AG10803 (cell line): ENCODE results near the gene EMILIN2.

ENCODE experiments used
- DNase-seq: peaks from one replicate; pipeline ENCODE4 v3.0.0; 2010; ENCODE audit warnings: low read depth
- H3K4me3 ChIP-seq: 2 replicates; pipeline ENCODE4 v1.5.1; 2011; ENCODE audit warnings: mild to moderate bottlenecking, low read length, control low read depth
- CTCF ChIP-seq: conservative IDR thresholded peaks from 2 replicates; pipeline ENCODE4 v1.5.1; 2011; ENCODE audit warnings: mild to moderate bottlenecking, low read length, control low read depth, inconsistent platforms

EMILIN2 gene

GRCh38 chr18:2908946-2909335 is 62.1 kb downstream of the EMILIN2 start:
- H3K4me3 ChIP-seq = no peak overlapping the region
- DNase-seq = no peak
- TF ChIP-seq CTCF = no peak

GRCh38 chr18:2909431-2910140 is 62.8 kb downstream of the EMILIN2 start:
- TF ChIP-seq CTCF = no peak
- no peak overlapping the region for H3K4me3 ChIP-seq
- no peak for DNase-seq

- no peak overlapping the region for H3K4me3 ChIP-seq
- no peak for DNase-seq
- no peak for TF ChIP-seq CTCF
Observed at GRCh38 chr18:2910261-2910660, 63.5 kb downstream of the EMILIN2 start.

GRCh38 chr18:2910751-2911425 is 64.1 kb downstream of the EMILIN2 start:
- DNase-seq = no peak
- no peak for TF ChIP-seq CTCF
- H3K4me3 ChIP-seq = no peak overlapping the region

- TF ChIP-seq CTCF = no peak
- H3K4me3 ChIP-seq = no peak overlapping the region
- no peak for DNase-seq
Observed at GRCh38 chr18:2911533-2911932, 64.7 kb downstream of the EMILIN2 start.

GRCh38 chr18:2912357-2913299 is 65.8 kb downstream of the EMILIN2 start:
- no peak for TF ChIP-seq CTCF
- no peak overlapping the region for H3K4me3 ChIP-seq
- no peak for DNase-seq
